Natural killer cell (primary cell): Measurements from ENCODE around the gene PKIB. TPM values are rescaled to one million over a fixed set of nuclear protein-coding genes. Genes with fewer than 3 reads are reported as not detected.

Source experiments
- ATAC-seq, 3 donors: fragments of 150-1000 bp in 2 of 3; fragments of 200-7000 bp in 1 of 3; cut with Tn5 transposase; 1 replicate in 1 of 3; 2 replicates in 2 of 3; pipeline ENCODE4 v1.10.0; 2021; ENCODE audit warnings: mild to moderate bottlenecking in 2 of 3, moderate library complexity in 2 of 3
- DNase-seq, 2 donors: peaks; one replicate each; pipeline versions ENCODE4 v3.0.0 to v3.0.0-alpha.2; 2013 to 2021; ENCODE audit warnings: mixed read lengths in 1 of 2
- H3K27ac ChIP-seq: one replicate; pipeline ENCODE4 v1.5.1; 2013; ENCODE audit warnings: mild to moderate bottlenecking, low read length
- H3K27me3 ChIP-seq: one replicate; pipeline ENCODE4 v1.6.1; 2013; ENCODE audit warnings: low read length; ENCODE audit not compliant: control insufficient read depth, insufficient read depth
- H3K36me3 ChIP-seq: one replicate; pipeline ENCODE4 v1.6.1; 2013; ENCODE audit warnings: low read length; ENCODE audit not compliant: control insufficient read depth, insufficient read depth
- H3K4me1 ChIP-seq: one replicate; pipeline ENCODE4 v1.6.1; 2013; ENCODE audit warnings: low read length; ENCODE audit not compliant: control insufficient read depth, insufficient read depth
- H3K4me3 ChIP-seq: one replicate; pipeline ENCODE4 v1.5.1; 2013; ENCODE audit warnings: low read length
- H3K9me3 ChIP-seq: one replicate; pipeline ENCODE4 v1.6.1; 2013; ENCODE audit warnings: low read length; ENCODE audit not compliant: control insufficient read depth, insufficient read depth
- H3K27ac Mint-ChIP-seq, 2 donors: one replicate each; pipeline ENCODE4 v1.8.0; 2022; ENCODE audit warnings: mild to moderate bottlenecking in 2 of 2, mixed read lengths in 2 of 2, moderate library complexity in 1 of 2
- H3K27me3 Mint-ChIP-seq, 2 donors: one replicate each; pipeline ENCODE4 v1.8.0; 2022; ENCODE audit warnings: low read depth in 2 of 2, mixed read lengths in 2 of 2
- H3K36me3 Mint-ChIP-seq: one replicate; pipeline ENCODE4 v1.8.0; 2022; ENCODE audit warnings: mixed read lengths
- H3K4me1 Mint-ChIP-seq, 2 donors: one replicate each; pipeline ENCODE4 v1.8.0; 2022; ENCODE audit warnings: mixed read lengths in 2 of 2
- H3K4me3 Mint-ChIP-seq: one replicate; pipeline ENCODE4 v1.8.0; 2022; ENCODE audit warnings: mild to moderate bottlenecking, moderate library complexity, mixed read lengths
- H3K9me3 Mint-ChIP-seq, 2 donors: one replicate each; pipeline ENCODE4 v1.8.0; 2022; ENCODE audit warnings: mixed read lengths in 2 of 2
- CTCF ChIP-seq: fragments of 200-600 bp; IDR thresholded peaks from one replicate; pipeline ENCODE4 v1.8.0; 2022; ENCODE audit warnings: antibody characterized with exemption
- WGBS: methylation state at CpG from one replicate; pipeline ENCODE4 v1.1.7; 2013; ENCODE audit warnings: missing lambda C conversion rate; ENCODE audit not compliant: insufficient coverage; 5-methylcytosine and 5-hydroxymethylcytosine counted together
- intact Hi-C: fragments of 100-400 bp; cut with micrococcal nuclease; formaldehyde crosslinking; loops from one replicate; pipeline ENCODE4 v1.14.2; 2022
- total RNA-seq, 4 donors: library from RNA; stranded (reverse); fragments of 120-200 nt in 1 of 4; gene quantifications; one replicate each; pipeline versions ENCODE4 v1.2.3 to v1.2.4, GENCODE V29; 2013 to 2022

PKIB gene
- total RNA-seq, 3 donors from 2014 or later (not counting 1 experiment from before 2014, with no cell fraction given): 0.95 TPM; not detected in 2

GRCh38 chr6:122754191-122754731, 144.1 kb downstream of the PKIB start:
- DNase-seq: no peak
- H3K36me3 ChIP-seq: no peaks in the 10 kb centered on the region
- no peak for ATAC-seq
- intact Hi-C loops: no loop called here
- no peaks in the 10 kb centered on the region for H3K27me3 ChIP-seq
- no peaks in the 10 kb centered on the region for H3K9me3 ChIP-seq
- Mint-ChIP-seq H3K9me3 (no peaks in the 10 kb centered on the region), H3K27me3 (peaks cover 6 to 7% of the 10 kb centered on the region in 2 donors), H3K4me3 (no peak overlapping the region), H3K27ac (no peak overlapping the region), H3K36me3 (no peaks in the 10 kb centered on the region), H3K4me1 (peaks cover 17 to 21% of the 10 kb centered on the region in 2 donors)
- no peak for TF ChIP-seq CTCF
- H3K4me3 ChIP-seq: no peak overlapping the region
- no peak overlapping the region for H3K27ac ChIP-seq
- WGBS: 72% methylated on average over 5 of the region's 5 CpGs
- peaks cover 5% of the 10 kb centered on the region for H3K4me1 ChIP-seq

GRCh38 chr6:122755901-122756300, 145.7 kb downstream of the PKIB start:
- intact Hi-C loops: no loop called here
- Histone ChIP-seq H3K36me3 (no peaks in the 10 kb centered on the region), H3K9me3 (no peaks in the 10 kb centered on the region), H3K4me3 (no peak overlapping the region), H3K27ac (no peak overlapping the region), H3K4me1 (peaks cover 5% of the 10 kb centered on the region), H3K27me3 (no peaks in the 10 kb centered on the region)
- no peaks in the 10 kb centered on the region for H3K9me3 Mint-ChIP-seq
- no peak for TF ChIP-seq CTCF
- H3K27me3 Mint-ChIP-seq: peaks cover 6 to 14% of the 10 kb centered on the region in 2 donors
- 91% methylated on average over 9 of the region's 9 CpGs for WGBS
- H3K4me3 Mint-ChIP-seq: no peak overlapping the region
- DNase-seq (no peak), ATAC-seq (no peak)
- peaks cover 11 to 15% of the 10 kb centered on the region in 2 donors for H3K4me1 Mint-ChIP-seq
- H3K36me3 Mint-ChIP-seq: no peaks in the 10 kb centered on the region
- no peak overlapping the region for H3K27ac Mint-ChIP-seq

GRCh38 chr6:122758927-122759334, 148.7 kb downstream of the PKIB start:
- DNase-seq: no peak
- intact Hi-C loops: no loop called here
- H3K4me3 Mint-ChIP-seq: no peak overlapping the region
- no peaks in the 10 kb centered on the region for H3K27me3 ChIP-seq
- whole genome bisulfite sequencing: 50% methylated on average over 1 of the region's 1 CpG
- no peak for ATAC-seq
- TF ChIP-seq CTCF: no peak
- H3K9me3 Mint-ChIP-seq: no peaks in the 10 kb centered on the region
- no peak overlapping the region for H3K27ac Mint-ChIP-seq
- peaks cover 6 to 27% of the 10 kb centered on the region in 2 donors for H3K27me3 Mint-ChIP-seq
- H3K4me1 ChIP-seq: no peaks in the 10 kb centered on the region
- H3K27ac ChIP-seq: no peak overlapping the region
- H3K4me1 Mint-ChIP-seq: no peaks in the 10 kb centered on the region
- no peak overlapping the region for H3K4me3 ChIP-seq
- H3K36me3 ChIP-seq: no peaks in the 10 kb centered on the region
- H3K36me3 Mint-ChIP-seq: no peaks in the 10 kb centered on the region
- no peaks in the 10 kb centered on the region for H3K9me3 ChIP-seq

- TF ChIP-seq CTCF: no peak
- no peaks in the 10 kb centered on the region for H3K4me1 Mint-ChIP-seq
- Histone ChIP-seq H3K27me3 (no peaks in the 10 kb centered on the region), H3K4me3 (no peak overlapping the region), H3K9me3 (no peaks in the 10 kb centered on the region), H3K27ac (no peak overlapping the region), H3K36me3 (no peaks in the 10 kb centered on the region), H3K4me1 (no peaks in the 10 kb centered on the region)
- DNase-seq (no peak), ATAC-seq (no peak)
- intact Hi-C loops: no loop called here
- H3K4me3 Mint-ChIP-seq: no peak overlapping the region
- H3K9me3 Mint-ChIP-seq: no peaks in the 10 kb centered on the region
- peaks cover 6 to 33% of the 10 kb centered on the region in 2 donors for H3K27me3 Mint-ChIP-seq
- H3K36me3 Mint-ChIP-seq: no peaks in the 10 kb centered on the region
- H3K27ac Mint-ChIP-seq: no peak overlapping the region
Measured at GRCh38 chr6:122760330-122760729, 150.1 kb downstream of the PKIB start.
